ENCODE results near the gene ERICH6B.
A peak's percentile ranks its signal among the peaks of the same experiment; 100 is the strongest.

Gene ERICH6B

DNA sequence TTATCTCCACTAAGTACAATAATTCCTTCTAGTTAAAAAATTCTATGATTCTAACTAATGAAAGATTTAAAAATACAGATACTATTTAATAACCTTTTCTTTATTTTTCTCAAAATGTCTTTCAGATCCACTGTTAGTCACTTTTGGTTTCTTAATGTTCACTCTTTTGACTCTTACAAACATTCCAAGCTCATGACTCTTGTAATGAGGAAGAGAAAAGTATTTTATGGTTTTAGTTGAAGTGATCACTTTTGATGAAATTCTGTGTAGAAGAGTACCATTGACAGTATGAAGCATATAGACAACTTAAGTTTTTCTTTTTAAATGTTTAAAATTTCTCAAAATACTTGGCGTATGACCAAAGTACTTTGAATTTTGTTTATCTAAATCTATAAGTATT lies 123.0 kb downstream of the ERICH6B start:
- peak; percentile 73 for DNase-seq (ENCODE audit: low read depth)
- no peak overlapping the region for H3K4me3 ChIP-seq (ENCODE audit: control insufficient read depth, low read depth, low read length)
- TF ChIP-seq, protein P1, sequence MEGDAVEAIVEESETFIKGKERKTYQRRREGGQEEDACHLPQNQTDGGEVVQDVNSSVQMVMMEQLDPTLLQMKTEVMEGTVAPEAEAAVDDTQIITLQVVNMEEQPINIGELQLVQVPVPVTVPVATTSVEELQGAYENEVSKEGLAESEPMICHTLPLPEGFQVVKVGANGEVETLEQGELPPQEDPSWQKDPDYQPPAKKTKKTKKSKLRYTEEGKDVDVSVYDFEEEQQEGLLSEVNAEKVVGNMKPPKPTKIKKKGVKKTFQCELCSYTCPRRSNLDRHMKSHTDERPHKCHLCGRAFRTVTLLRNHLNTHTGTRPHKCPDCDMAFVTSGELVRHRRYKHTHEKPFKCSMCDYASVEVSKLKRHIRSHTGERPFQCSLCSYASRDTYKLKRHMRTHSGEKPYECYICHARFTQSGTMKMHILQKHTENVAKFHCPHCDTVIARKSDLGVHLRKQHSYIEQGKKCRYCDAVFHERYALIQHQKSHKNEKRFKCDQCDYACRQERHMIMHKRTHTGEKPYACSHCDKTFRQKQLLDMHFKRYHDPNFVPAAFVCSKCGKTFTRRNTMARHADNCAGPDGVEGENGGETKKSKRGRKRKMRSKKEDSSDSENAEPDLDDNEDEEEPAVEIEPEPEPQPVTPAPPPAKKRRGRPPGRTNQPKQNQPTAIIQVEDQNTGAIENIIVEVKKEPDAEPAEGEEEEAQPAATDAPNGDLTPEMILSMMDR (conservative IDR thresholded peaks at IDR 0.05; ENCODE audit: control insufficient read depth, insufficient read depth, low read depth, low read length), result no peak
